Neuronal stem cell (in vitro differentiated cells): ENCODE results near the gene MAP4.

Experiments used
- DNase-seq: peaks from one replicate; pipeline ENCODE4 v3.0.0-alpha.2; 2013; ENCODE audit warnings: low spot score
- H2AFZ ChIP-seq: one replicate; pipeline ENCODE4 v1.6.1; 2013; ENCODE audit warnings: mild to moderate bottlenecking, low read length, inconsistent platforms
- H2AK5ac ChIP-seq: 2 replicates; pipeline ENCODE4 v1.6.1; 2013; ENCODE audit warnings: low read depth, mild to moderate bottlenecking, inconsistent platforms, low read length, moderate library complexity, mixed read lengths
- H2BK120ac ChIP-seq: 2 replicates; pipeline ENCODE4 v1.6.1; 2013; ENCODE audit warnings: low read depth, mild to moderate bottlenecking, inconsistent platforms, low read length, moderate library complexity, mixed read lengths
- H2BK12ac ChIP-seq: one replicate; pipeline ENCODE4 v1.6.1; 2013; ENCODE audit warnings: low read length, inconsistent platforms
- H2BK15ac ChIP-seq: 2 replicates; pipeline ENCODE4 v1.6.1; 2013; ENCODE audit warnings: mild to moderate bottlenecking, low read length, inconsistent platforms, mixed read lengths
- H2BK5ac ChIP-seq: one replicate; pipeline ENCODE4 v1.6.1; 2013; ENCODE audit warnings: inconsistent platforms, mild to moderate bottlenecking, low read length, moderate library complexity
- H3K14ac ChIP-seq: one replicate; pipeline ENCODE4 v1.6.1; 2013; ENCODE audit warnings: low read length, inconsistent platforms
- H3K18ac ChIP-seq: 2 replicates; pipeline ENCODE4 v1.6.1; 2013; ENCODE audit warnings: low read length, inconsistent platforms
- H3K23ac ChIP-seq: 2 replicates; pipeline ENCODE4 v1.6.1; 2013; ENCODE audit warnings: low read depth, mild to moderate bottlenecking, mixed read lengths, low read length, inconsistent platforms; ENCODE audit not compliant: poor library complexity
- H3K27ac ChIP-seq: replicated peaks from 3 replicates; pipeline ENCODE4 v1.5.1; 2013; ENCODE audit warnings: low read length, inconsistent platforms
- H3K27me3 ChIP-seq, 3 experiments: 2 replicates each; pipeline ENCODE4 v1.6.1; 2013; ENCODE audit warnings: low read length in 3 of 3, mild to moderate bottlenecking in 2 of 3, inconsistent platforms in 1 of 3, low read depth in 1 of 3, mixed read lengths in 1 of 3, moderate library complexity in 1 of 3; ENCODE audit not compliant: control insufficient read depth in 3 of 3, insufficient read depth in 3 of 3
- H3K36me3 ChIP-seq, 2 donors: replicated peaks in 1 of 2; 2 replicates each; pipeline ENCODE4 v1.6.1; 2013; ENCODE audit warnings: low read length in 2 of 2; ENCODE audit not compliant: control insufficient read depth in 2 of 2, insufficient read depth in 2 of 2
- H3K4ac ChIP-seq: 2 replicates; pipeline ENCODE4 v1.6.1; 2013; ENCODE audit warnings: inconsistent platforms, mild to moderate bottlenecking, low read length, moderate library complexity
- H3K4me1 ChIP-seq, 2 donors: 1 replicate in 1 of 2; 2 replicates in 1 of 2; pipeline ENCODE4 v1.6.1; 2013; ENCODE audit warnings: low read length in 2 of 2, low read depth in 1 of 2; ENCODE audit not compliant: control insufficient read depth in 2 of 2, insufficient read depth in 1 of 2
- H3K4me2 ChIP-seq: one replicate; pipeline ENCODE4 v1.6.1; 2013; ENCODE audit warnings: mild to moderate bottlenecking, low read length, inconsistent platforms; ENCODE audit not compliant: insufficient read depth, poor library complexity, severe bottlenecking
- H3K4me3 ChIP-seq, 2 donors: 2 replicates each; pipeline ENCODE4 v1.5.1; 2013; ENCODE audit warnings: low read length in 2 of 2, mild to moderate bottlenecking in 2 of 2, inconsistent platforms in 1 of 2, moderate library complexity in 1 of 2
- H3K79me1 ChIP-seq: one replicate; pipeline ENCODE4 v1.6.1; 2013; ENCODE audit warnings: low read depth, mild to moderate bottlenecking, inconsistent platforms, low read length, moderate library complexity
- H3K9ac ChIP-seq: one replicate; pipeline ENCODE4 v1.6.1; 2013; ENCODE audit warnings: mild to moderate bottlenecking, low read depth, low read length, inconsistent platforms; ENCODE audit not compliant: poor library complexity
- H3K9me3 ChIP-seq, 2 donors: replicated peaks in 1 of 2; 2 replicates each; pipeline versions ENCODE3 to v1.6.1; 2013; ENCODE audit warnings: low read length in 2 of 2, mild to moderate bottlenecking in 2 of 2, inconsistent platforms in 1 of 2, low read depth in 1 of 2, mixed read lengths in 1 of 2, moderate library complexity in 1 of 2; ENCODE audit not compliant: control insufficient read depth in 2 of 2, insufficient read depth in 1 of 2
- H4K8ac ChIP-seq: one replicate; pipeline ENCODE4 v1.6.1; 2013; ENCODE audit warnings: low read depth, mild to moderate bottlenecking, inconsistent platforms, low read length, moderate library complexity
- H4K91ac ChIP-seq: one replicate; pipeline ENCODE4 v1.6.1; 2013; ENCODE audit warnings: low read length, low read depth, mild to moderate bottlenecking, inconsistent platforms; ENCODE audit not compliant: poor library complexity
- WGBS, 2 donors: extraction: QIAGEN DNeasy Blood & Tissue Kit; methylation state at CpG; one replicate each; pipeline ENCODE4 v1.1.7; 2013; ENCODE audit warnings: missing lambda C conversion rate in 2 of 2, mixed read lengths in 1 of 2; ENCODE audit not compliant: insufficient read length in 2 of 2, insufficient replicate concordance in 1 of 2; ENCODE audit errors: extremely low coverage in 2 of 2; 5-methylcytosine and 5-hydroxymethylcytosine counted together

The MAP4 gene

GRCh38 chr3:47909607-47910006, 106.6 kb downstream of the MAP4 start:
- H4K8ac ChIP-seq: no peak overlapping the region
- H3K36me3 ChIP-seq: peaks cover 6 to 76% of the 10 kb centered on the region in 2 donors

GRCh38 chr3:47908744-47909143, 107.5 kb downstream of the MAP4 start:
- Histone ChIP-seq H2BK120ac (no peak overlapping the region), H3K23ac (no peak overlapping the region), H2AK5ac (no peak overlapping the region), H4K8ac (no peak overlapping the region), H2BK12ac (no peak overlapping the region), H3K4me3 (no peak overlapping the region), H3K4me2 (no peak overlapping the region), H3K9me3 (peaks cover 3 to 10% of the 10 kb centered on the region in 2 donors), H3K36me3 (peaks cover 6 to 68% of the 10 kb centered on the region in 2 donors), H3K79me1 (no peaks in the 10 kb centered on the region), H2AFZ (no peak overlapping the region), H3K18ac (no peak overlapping the region), H3K4ac (no peak overlapping the region), H3K9ac (no peak overlapping the region), H3K27ac (no peak overlapping the region), H3K14ac (no peak overlapping the region), H4K91ac (no peak overlapping the region), H3K27me3 (no peaks in the 10 kb centered on the region), H2BK15ac (no peak overlapping the region), H2BK5ac (no peak overlapping the region), H3K4me1 (peaks cover 3 to 8% of the 10 kb centered on the region in 2 donors)
- no peak for DNase-seq
- no CpG with 5 or more reads among the region's 4 CpGs for WGBS, 2 donors

More at GRCh38 chr3:47909607-47910006, 106.6 kb downstream of the MAP4 start:
- Histone ChIP-seq H3K27ac (no peak overlapping the region), H3K27me3 (no peaks in the 10 kb centered on the region), H2BK12ac (no peak overlapping the region), H3K9me3 (peaks cover 3 to 10% of the 10 kb centered on the region in 2 donors), H2BK5ac (no peak overlapping the region), H3K18ac (no peak overlapping the region), H2BK15ac (no peak overlapping the region), H4K91ac (no peak overlapping the region), H2BK120ac (no peak overlapping the region), H3K4ac (no peak overlapping the region), H3K4me1 (peaks cover 3 to 8% of the 10 kb centered on the region in 2 donors), H3K4me3 (no peak overlapping the region), H3K14ac (no peak overlapping the region), H2AK5ac (no peak overlapping the region), H3K79me1 (no peaks in the 10 kb centered on the region), H3K4me2 (no peak overlapping the region), H3K9ac (no peak overlapping the region), H2AFZ (no peak overlapping the region), H3K23ac (no peak overlapping the region)
- no peak for DNase-seq
- no CpG with 5 or more reads among the region's 2 CpGs for WGBS, 2 donors

GRCh38 chr3:47907784-47908183, 108.4 kb downstream of the MAP4 start:
- Histone ChIP-seq H2BK120ac (no peak overlapping the region), H4K8ac (no peak overlapping the region), H3K18ac (no peak overlapping the region), H2AK5ac (no peak overlapping the region), H3K36me3 (peaks cover 6 to 58% of the 10 kb centered on the region in 2 donors), H3K9ac (no peak overlapping the region), H2AFZ (no peak overlapping the region), H3K4me2 (no peak overlapping the region), H3K14ac (no peak overlapping the region), H4K91ac (no peak overlapping the region), H2BK5ac (no peak overlapping the region), H2BK15ac (no peak overlapping the region), H2BK12ac (no peak overlapping the region), H3K27ac (no peak overlapping the region), H3K4ac (no peak overlapping the region), H3K4me1 (peaks cover 3 to 10% of the 10 kb centered on the region in 2 donors), H3K27me3 (no peaks in the 10 kb centered on the region), H3K4me3 (no peak overlapping the region), H3K23ac (no peak overlapping the region), H3K79me1 (no peaks in the 10 kb centered on the region), H3K9me3 (peaks cover 3 to 10% of the 10 kb centered on the region in 2 donors)
- DNase-seq: no peak

DNA sequence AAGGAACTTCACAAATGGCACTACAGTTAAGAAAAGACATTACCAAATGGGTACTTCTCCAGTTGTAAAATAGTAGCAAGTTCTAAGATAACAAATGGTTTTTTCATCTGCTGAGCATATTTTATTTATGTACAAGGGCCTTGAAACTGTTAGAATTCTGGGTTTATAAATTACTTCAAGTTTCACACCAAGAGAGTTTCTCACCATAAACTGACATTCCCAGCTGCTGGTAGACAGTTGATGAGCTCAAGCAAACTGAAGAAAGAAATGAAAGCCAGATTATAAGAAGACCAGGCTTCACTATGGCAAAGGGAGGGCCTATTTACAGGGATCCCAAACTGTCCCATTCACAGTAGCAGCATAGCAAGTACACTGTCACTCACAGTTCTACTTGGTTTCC, 113.5 kb downstream of the MAP4 start:
- H2AK5ac ChIP-seq: no peak overlapping the region
- H3K23ac ChIP-seq: no peak overlapping the region
- H3K79me1 ChIP-seq: no peaks in the 10 kb centered on the region
- no peak overlapping the region for H2BK15ac ChIP-seq
- DNase-seq: no peak
- no peak overlapping the region for H2BK5ac ChIP-seq
- H3K4ac ChIP-seq: no peak overlapping the region
- no peak overlapping the region for H2AFZ ChIP-seq
- no peak overlapping the region for H4K8ac ChIP-seq
- H2BK120ac ChIP-seq: no peak overlapping the region
- H3K4me1 ChIP-seq: peaks cover 0 to 14% of the 10 kb centered on the region in 2 donors
- H3K36me3 ChIP-seq: peaks cover 2 to 21% of the 10 kb centered on the region in 2 donors
- no peak overlapping the region for H4K91ac ChIP-seq
- H3K18ac ChIP-seq: no peak overlapping the region
- H2BK12ac ChIP-seq: no peak overlapping the region
- no peak overlapping the region for H3K14ac ChIP-seq
- no peak overlapping the region for H3K4me2 ChIP-seq
- H3K9ac ChIP-seq: no peak overlapping the region
- no peak overlapping the region for H3K4me3 ChIP-seq
- no peak overlapping the region for H3K27ac ChIP-seq
- H3K9me3 ChIP-seq: peaks cover 2% of the 10 kb centered on the region in 2 donors
- H3K27me3 ChIP-seq: no peaks in the 10 kb centered on the region
